K562 (cell line): Measurements from ENCODE around the gene KCNE2. TPM values are rescaled to one million over a fixed set of nuclear protein-coding genes. Genes with fewer than 3 reads are reported as not detected.
"Not testable (repeated sequence)": the region's sequence is repeated elsewhere in the genome, so short reads cannot be mapped to it uniquely, and the experiment has no call there.

Source experiments
- ATAC-seq: fragments of 200-7000 bp; cut with Tn5 transposase; 3 replicates; pipeline ENCODE4 v1.9.1; 2020; ENCODE audit warnings: moderate library complexity
- BruUV-seq: library from RNA; stranded (reverse); fragments of 400-500 nt; replicated peaks from 2 replicates; lab custom pipeline; 2021; lab: Mats Ljungman, UMichigan
- CTCF ChIA-PET: fragments of 300-600 bp; formaldehyde crosslinking; extraction: SDS; loops from one replicate; lab custom pipeline; 2021; ENCODE audit warnings: low intra/inter-chr PET ratio; lab: Yijun Ruan, JAX
- POLR2A ChIA-PET: fragments of 300-600, 350-650 bp; sonication (Branson Sonifier 250); formaldehyde crosslinking; extraction: SDS; loops from one replicate; lab custom pipeline; 2021; ENCODE audit warnings: antibody characterized with exemption, inconsistent platforms; lab: Yijun Ruan, JAX
- DNase-seq, 4 experiments: peaks; one replicate each; pipeline versions ENCODE4 v3.0.0 to v3.0.0-alpha.2; 2011 to 2018; ENCODE audit warnings: low spot score in 3 of 4, mixed read lengths in 3 of 4; ENCODE audit errors: extremely low read depth in 1 of 4
- FAIRE-seq: peaks from 2 replicates; lab custom pipeline; 2011; peaks lifted over from hg19 to GRCh38; lab: Jason Lieb, UNC
- H2AFZ ChIP-seq: 2 replicates; pipeline ENCODE4 v1.6.0; 2011; ENCODE audit warnings: low read depth, low read length, control low read depth, inconsistent platforms
- H3K27ac ChIP-seq: fragments of 200-600 bp; 3 replicates; pipeline ENCODE4 v1.8.0; 2011; ENCODE audit warnings: low read depth, mild to moderate bottlenecking, control low read depth, inconsistent platforms, low read length, moderate library complexity, mixed read lengths; ENCODE audit errors: extremely low read depth
- H3K27me3 ChIP-seq, 2 experiments: fragments of 300-600 bp in 1 of 2; 2 replicates in 1 of 2; 3 replicates in 1 of 2; pipeline versions ENCODE4 v1.6.0 to v1.8.0; 2011; ENCODE audit warnings: inconsistent platforms in 2 of 2, low read length in 2 of 2, mild to moderate bottlenecking in 1 of 2, mixed read lengths in 1 of 2, moderate library complexity in 1 of 2; ENCODE audit not compliant: control insufficient read depth in 2 of 2, insufficient read depth in 2 of 2
- H3K36me3 ChIP-seq: fragments of 300-600 bp; 3 replicates; pipeline ENCODE4 v1.8.0; 2011; ENCODE audit warnings: mild to moderate bottlenecking, low read length, inconsistent platforms; ENCODE audit not compliant: control insufficient read depth, insufficient read depth
- H3K4me1 ChIP-seq, 2 experiments: fragments of 200-600 bp in 1 of 2; replicated peaks in 1 of 2; 2 replicates in 1 of 2; 3 replicates in 1 of 2; pipeline versions ENCODE4 v1.5.1 to v1.8.0; 2011; ENCODE audit warnings: inconsistent platforms in 2 of 2, low read length in 2 of 2, mild to moderate bottlenecking in 1 of 2, mixed read lengths in 1 of 2, moderate library complexity in 1 of 2; ENCODE audit not compliant: control insufficient read depth in 2 of 2, insufficient read depth in 2 of 2
- H3K4me2 ChIP-seq: 2 replicates; pipeline ENCODE4 v1.6.1; 2011; ENCODE audit warnings: low read length, control low read depth, inconsistent platforms, mixed read lengths; ENCODE audit not compliant: insufficient read depth
- H3K4me3 ChIP-seq: fragments of 200-600 bp; sonication (generic), shearing (Covaris generic); 2 replicates; pipeline ENCODE4 v1.5.1; 2016; ENCODE audit warnings: control low read depth, inconsistent platforms
- H3K79me2 ChIP-seq: fragments of 200-600 bp; 3 replicates; pipeline ENCODE4 v1.8.0; 2011; ENCODE audit warnings: low read length, inconsistent platforms; ENCODE audit not compliant: control insufficient read depth, insufficient read depth
- H3K9ac ChIP-seq, 2 experiments: 2 replicates each; pipeline versions ENCODE4 v1.6.0 to v1.6.1; 2011; ENCODE audit warnings: low read depth in 2 of 2, low read length in 2 of 2, control low read depth in 1 of 2, inconsistent platforms in 1 of 2, mild to moderate bottlenecking in 1 of 2, mixed read lengths in 1 of 2; ENCODE audit not compliant: insufficient read depth in 1 of 2
- H3K9me1 ChIP-seq: one replicate; pipeline ENCODE4 v1.6.0; 2011; ENCODE audit warnings: inconsistent platforms, mild to moderate bottlenecking, low read length, moderate library complexity; ENCODE audit not compliant: control insufficient read depth, insufficient read depth
- H3K9me3 ChIP-seq: replicated peaks from 2 replicates; pipeline ENCODE4 v1.5.1; 2011; ENCODE audit warnings: low read depth, low read length, inconsistent platforms; ENCODE audit not compliant: control insufficient read depth, insufficient read depth
- H4K20me1 ChIP-seq: replicated peaks from 2 replicates; pipeline ENCODE4 v1.6.1; 2011; ENCODE audit warnings: low read length, inconsistent platforms, mixed read lengths; ENCODE audit not compliant: control insufficient read depth, insufficient read depth
- WGBS: fragments of 100-300 bp; shearing (Covaris generic); methylation state at CpG from one replicate; pipeline ENCODE4 v1.1.6; 2016; ENCODE audit warnings: low coverage, mixed read lengths; ENCODE audit not compliant: insufficient coverage; ENCODE audit errors: missing lambda C conversion rate; 5-methylcytosine and 5-hydroxymethylcytosine counted together
- in situ Hi-C: fragments of 300-500 bp; cut with MboI; formaldehyde crosslinking; loops from 4 replicates; pipeline ENCODE4 v1.15.0; 2018; ENCODE audit warnings: inconsistent platforms, mixed read lengths
- intact Hi-C: fragments of 100-400 bp; cut with micrococcal nuclease; formaldehyde crosslinking; loops from 2 replicates; pipeline ENCODE4 v1.14.2; 2022
- polyA plus RNA-seq, 8 experiments: library from polyadenylated mRNA; depleted of rRNA in 4 of 8; stranded (reverse) in 5 of 8; unstranded in 3 of 8; fragments of >200 nt; fragmentation: Nextera tagmentation in 2 of 8; fragmentation: Illumina TruSeq in 1 of 8; extraction: Ambion mirVana in 2 of 8; extraction: Trizol in 1 of 8; gene quantifications; 2 replicates each; pipeline versions ENCODE4 v1.2.1 to v1.2.3, GENCODE V29; 2011 to 2014; ENCODE audit warnings: inconsistent platforms in 1 of 8, missing spikeins in 1 of 8
- total RNA-seq, 7 experiments: library from RNA; depleted of rRNA in 6 of 7; stranded (reverse); fragments of >200 nt in 6 of 7; fragmentation: Illumina TruSeq in 2 of 7; extraction: Trizol in 2 of 7; gene quantifications; 2 replicates each; pipeline versions ENCODE4 v1.2.1 to v1.2.3, GENCODE V29; 2011 to 2021; ENCODE audit warnings: low replicate concordance in 1 of 7

Gene KCNE2
- total and polyA plus RNA-seq, 9 of the 15 experiments (the other 6 are each of a cell fraction or from before 2014, with no cell fraction given): not detected

DNA sequence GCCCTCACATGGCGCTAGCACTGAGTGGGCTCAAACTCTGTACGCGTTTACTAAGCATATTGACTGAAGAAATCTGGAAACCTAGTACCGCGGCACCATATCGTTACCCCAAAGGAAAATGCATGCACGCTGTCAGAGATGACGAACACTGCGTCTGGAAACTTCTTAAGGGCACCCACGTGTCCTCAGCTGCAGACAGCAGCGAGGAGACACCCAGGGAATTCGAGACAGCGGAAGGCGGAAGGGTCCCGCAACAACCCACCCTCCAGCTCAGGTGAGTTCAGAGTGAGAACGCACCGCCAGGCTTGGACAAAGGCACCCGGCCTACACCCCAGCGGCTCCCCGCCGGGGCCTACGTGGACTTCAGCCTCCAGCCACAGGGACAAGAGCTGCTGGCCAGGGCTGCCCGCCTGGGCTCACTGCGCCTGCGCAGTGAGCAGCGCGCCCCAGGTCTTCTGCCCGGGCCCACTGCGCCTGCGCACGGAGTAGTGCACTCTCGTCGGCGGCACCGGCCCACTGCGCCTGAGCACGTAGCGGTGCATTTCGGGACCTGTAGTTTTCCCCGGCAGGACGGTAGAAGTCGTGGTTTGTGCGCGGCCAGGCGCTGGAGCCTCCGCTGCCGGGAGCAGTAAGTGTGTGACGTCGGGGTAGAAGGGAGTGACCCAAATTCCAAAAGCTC lies 11.3 kb downstream of the KCNE2 start, which contains the start of gene SMIM11:
Gene SMIM11 (plus strand): TSS at position 568 of the 679 bp plus-strand sequence. CDS start 3,998 bp downstream, outside the sequence.
- H3K4me2 ChIP-seq, CTCF ChIA-PET, H3K9me3 ChIP-seq, H2AFZ ChIP-seq, H3K4me1 ChIP-seq, H3K9ac ChIP-seq, H4K20me1 ChIP-seq, POLR2A ChIA-PET, H3K4me3 ChIP-seq, H3K36me3 ChIP-seq, H3K27ac ChIP-seq, intact Hi-C loops, DNase-seq, H3K27me3 ChIP-seq, H3K79me2 ChIP-seq, H3K9me1 ChIP-seq: not testable (repeated sequence)
- FAIRE-seq (peak; percentile 80), ATAC-seq (peak; percentile 98)
- in situ Hi-C loops: loop anchor here (25.0 kb wide), 1 partner anchor 262 kb away; no protein-coding TSS in a partner anchor
- BruUV-seq: TSS peak; percentile 88
- no CpG with 5 or more reads among the region's 49 CpGs for WGBS

GRCh38 chr21:34375619-34375972 lies 11.8 kb downstream of the KCNE2 start:
- FAIRE-seq, H3K36me3 ChIP-seq, H2AFZ ChIP-seq, H3K79me2 ChIP-seq, H3K4me1 ChIP-seq, H3K4me2 ChIP-seq, H3K9me1 ChIP-seq, H3K9me3 ChIP-seq, H4K20me1 ChIP-seq, intact Hi-C loops, H3K27me3 ChIP-seq, CTCF ChIA-PET, H3K9ac ChIP-seq, H3K4me3 ChIP-seq, DNase-seq, POLR2A ChIA-PET, H3K27ac ChIP-seq: not testable (repeated sequence)
- ATAC-seq: peak; percentile 94
- WGBS: no CpG with 5 or more reads among the region's 33 CpGs
- BruUV-seq: TSS peak; percentile 82
- in situ Hi-C loops: loop anchor here (25.0 kb wide), 1 partner anchor 262 kb away; no protein-coding TSS in a partner anchor

DNA sequence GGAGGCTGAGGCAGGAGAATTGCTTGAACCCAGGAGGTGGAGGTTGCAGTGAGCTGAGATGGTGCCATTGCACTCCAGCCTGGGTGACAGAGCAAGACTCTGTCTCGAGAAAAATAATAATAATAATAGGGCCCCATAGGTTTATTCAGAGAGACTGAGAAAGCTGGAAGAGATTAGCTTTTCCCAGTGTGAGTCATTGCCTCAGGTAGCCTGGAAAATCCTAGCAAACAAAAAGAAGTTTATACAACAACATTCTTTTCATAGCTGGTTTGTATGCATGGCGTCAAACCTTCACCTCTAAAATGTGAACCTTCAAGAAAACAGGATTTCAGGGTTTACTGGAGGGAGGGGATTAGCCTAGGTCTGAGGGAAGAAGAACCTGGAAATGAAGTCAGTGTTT lies 19.3 kb downstream of the KCNE2 start:
- H3K27me3 ChIP-seq, H4K20me1 ChIP-seq, H3K9me3 ChIP-seq, H3K4me3 ChIP-seq, H3K9me1 ChIP-seq, DNase-seq, H3K27ac ChIP-seq, POLR2A ChIA-PET, H3K4me1 ChIP-seq, FAIRE-seq, H3K79me2 ChIP-seq, CTCF ChIA-PET, H2AFZ ChIP-seq, H3K9ac ChIP-seq, H3K4me2 ChIP-seq, ATAC-seq, BruUV-seq, H3K36me3 ChIP-seq, intact Hi-C loops: not testable (repeated sequence)
- no CpG with 5 or more reads among the region's 2 CpGs for WGBS
- in situ Hi-C loops: loop anchor here (25.0 kb wide), 1 partner anchor 254 kb away; no protein-coding TSS in a partner anchor
